DOHH2 (cell line): ENCODE measurements around the gene DNAH1.

ENCODE experiments used
- H3F3A ChIP-seq: fragments of 200-600 bp; sonication (generic), shearing (Covaris generic); 2 replicates; pipeline ENCODE4 v1.6.0; 2016; ENCODE audit warnings: antibody characterized with exemption, mild to moderate bottlenecking; ENCODE audit not compliant: control insufficient read depth, insufficient read depth
- H3K27ac ChIP-seq: fragments of 200-600 bp; sonication (generic); 2 replicates; pipeline ENCODE4 v1.5.1; 2014; ENCODE audit warnings: low read depth, mild to moderate bottlenecking, low read length, moderate library complexity
- H3K27me3 ChIP-seq: fragments of 200-600 bp; sonication (generic); 2 replicates; pipeline ENCODE4 v1.6.1; 2014; ENCODE audit warnings: mild to moderate bottlenecking, low read length, mixed read lengths; ENCODE audit not compliant: control insufficient read depth
- H3K36me3 ChIP-seq: fragments of 200-600 bp; sonication (generic); 2 replicates; pipeline ENCODE4 v1.6.1; 2014; ENCODE audit warnings: mild to moderate bottlenecking, low read length, moderate library complexity, mixed read lengths; ENCODE audit not compliant: control insufficient read depth
- H3K4me1 ChIP-seq: fragments of 200-600 bp; sonication (generic); 2 replicates; pipeline ENCODE4 v1.6.1; 2014; ENCODE audit warnings: mild to moderate bottlenecking, low read length, mixed read lengths; ENCODE audit not compliant: control insufficient read depth
- H3K4me2 ChIP-seq: fragments of 200-600 bp; sonication (generic); 2 replicates; pipeline ENCODE4 v1.6.0; 2014; ENCODE audit warnings: mild to moderate bottlenecking, low read length, moderate library complexity
- H3K4me3 ChIP-seq: fragments of 200-600 bp; sonication (generic); 2 replicates; pipeline ENCODE4 v1.5.1; 2014; ENCODE audit warnings: mild to moderate bottlenecking, low read length, mixed read lengths
- H3K79me2 ChIP-seq: fragments of 200-600 bp; sonication (generic); 2 replicates; pipeline ENCODE4 v1.6.1; 2014; ENCODE audit warnings: mild to moderate bottlenecking, low read length, mixed read lengths; ENCODE audit not compliant: control insufficient read depth
- H3K9me2 ChIP-seq: fragments of 200-600 bp; sonication (generic); replicated peaks from 2 replicates; pipeline ENCODE4 v1.6.1; 2014; ENCODE audit warnings: mild to moderate bottlenecking, low read length, mixed read lengths; ENCODE audit not compliant: control insufficient read depth
- H3K9me3 ChIP-seq: fragments of 200-600 bp; sonication (generic); 2 replicates; pipeline ENCODE4 v1.6.1; 2014; ENCODE audit warnings: antibody characterized with exemption, low read length, mixed read lengths; ENCODE audit not compliant: control insufficient read depth, insufficient read depth
- H4K20me1 ChIP-seq: fragments of 200-600 bp; sonication (generic); 2 replicates; pipeline ENCODE4 v1.6.0; 2014; ENCODE audit warnings: low read depth, mild to moderate bottlenecking, antibody characterized with exemption, low read length, moderate library complexity; ENCODE audit not compliant: control insufficient read depth, insufficient read depth
- EZH2phosphoT487 ChIP-seq: fragments of 200-600 bp; sonication (generic); IDR thresholded peaks from 2 replicates; pipeline ENCODE4 v1.6.1; 2017; ENCODE audit warnings: borderline replicate concordance, mild to moderate bottlenecking, antibody characterized with exemption, low read length, moderate library complexity, mixed read lengths
- TF ChIP-seq, protein P1 (sequence below): fragments of 200-600 bp; sonication (generic); IDR thresholded peaks from one replicate; pipeline ENCODE4 v1.5.1; 2014; ENCODE audit warnings: antibody characterized with exemption, mild to moderate bottlenecking, low read depth, low read length; ENCODE audit not compliant: poor library complexity, severe bottlenecking

DNAH1 gene

DNA sequence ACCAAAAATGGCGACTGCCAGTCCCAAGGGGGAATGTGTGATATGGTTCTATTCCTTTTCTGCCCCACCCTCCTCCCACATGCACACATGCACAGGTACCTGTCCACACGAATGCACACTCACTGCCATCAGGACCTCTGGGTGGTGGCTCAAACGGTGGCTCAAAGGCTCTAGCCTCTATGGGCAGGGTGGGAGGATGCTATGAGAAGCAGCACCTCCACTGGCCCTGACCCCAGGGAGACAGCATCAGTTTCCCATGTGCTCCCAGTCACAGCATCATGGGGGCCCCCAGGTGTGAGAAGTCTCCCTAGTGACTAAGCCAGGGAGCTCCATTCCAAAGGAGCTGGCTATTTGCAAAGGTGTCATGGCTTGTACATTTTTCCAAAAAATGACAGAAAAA lies 112.9 kb downstream of the DNAH1 start:
- Histone ChIP-seq H3K36me3 (no peaks in the 10 kb centered on the region), H3K4me2 (no peak overlapping the region), H3K27me3 (peaks cover 20% of the 10 kb centered on the region), H3K9me3 (no peaks in the 10 kb centered on the region), H4K20me1 (no peaks in the 10 kb centered on the region), H3F3A (no peaks in the 10 kb centered on the region), H3K4me1 (no peaks in the 10 kb centered on the region), H3K4me3 (no peak overlapping the region), H3K27ac (no peak overlapping the region), H3K79me2 (no peaks in the 10 kb centered on the region), H3K9me2 (no peaks in the 10 kb centered on the region)
- TF ChIP-seq EZH2phosphoT487, result no peak

DNA sequence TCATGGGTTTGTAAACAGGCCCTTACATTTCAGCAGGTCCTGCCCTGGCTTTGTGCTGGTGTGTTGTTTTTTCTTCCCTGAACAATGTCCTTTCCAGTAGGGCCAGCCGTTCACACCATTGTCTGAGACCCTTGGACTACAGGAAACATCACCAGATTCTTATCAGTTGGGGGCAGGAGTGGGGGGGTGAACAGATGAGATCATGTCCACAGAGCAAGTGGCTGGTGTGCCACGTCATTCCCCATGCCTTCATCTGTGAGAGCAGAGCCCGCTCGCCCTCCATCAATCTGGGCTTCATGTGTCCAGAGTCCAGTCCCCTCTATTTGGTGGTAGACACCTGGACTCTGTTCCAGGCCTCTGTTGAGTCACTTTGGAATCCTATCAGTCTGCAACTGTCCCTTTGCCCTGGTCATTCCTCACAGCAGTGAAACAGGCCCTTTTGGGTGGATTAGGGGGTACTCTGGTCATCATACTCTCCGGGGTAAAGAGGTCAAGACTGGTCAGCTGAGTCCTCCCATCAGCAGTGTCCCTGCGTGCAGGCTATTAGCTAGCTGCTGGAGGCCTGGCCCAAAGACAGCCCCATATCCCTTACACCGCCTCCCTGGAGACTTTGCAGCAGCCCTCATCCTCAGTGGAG lies 113.8 kb downstream of the DNAH1 start:
- no peaks in the 10 kb centered on the region for H3K9me3 ChIP-seq
- no peak overlapping the region for H3K4me2 ChIP-seq

DNA sequence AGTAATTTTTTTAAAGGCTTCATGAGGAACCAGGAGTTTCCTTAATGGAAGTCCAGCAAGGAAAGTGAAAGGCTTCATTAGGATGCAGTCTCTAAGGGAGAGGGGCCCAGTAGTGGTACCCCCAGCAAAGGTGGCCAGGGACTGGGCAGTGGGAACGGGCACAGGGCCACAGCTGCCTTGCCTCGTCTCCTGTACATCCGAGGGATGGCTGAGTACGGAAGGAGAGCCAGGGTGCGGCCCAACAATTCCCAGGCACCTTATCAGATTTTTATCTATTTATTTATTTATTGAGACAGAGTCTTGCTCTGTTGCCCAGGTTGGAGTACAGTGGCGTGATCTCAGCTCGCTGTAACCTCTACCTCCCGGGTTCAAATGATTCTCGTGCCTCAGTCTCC lies 114.3 kb downstream of the DNAH1 start:
- Histone ChIP-seq H3K4me2 (no peak overlapping the region), H3K4me3 (no peak overlapping the region), H4K20me1 (no peaks in the 10 kb centered on the region), H3K9me3 (no peaks in the 10 kb centered on the region), H3K36me3 (no peaks in the 10 kb centered on the region), H3K27me3 (peaks cover 23% of the 10 kb centered on the region), H3K4me1 (no peaks in the 10 kb centered on the region), H3K27ac (no peak overlapping the region), H3K79me2 (no peaks in the 10 kb centered on the region), H3F3A (no peaks in the 10 kb centered on the region), H3K9me2 (no peaks in the 10 kb centered on the region)
- TF ChIP-seq EZH2phosphoT487, result no peak

More for the DNA sequence above, 113.8 kb downstream of the DNAH1 start:
- TF ChIP-seq EZH2phosphoT487, result no peak
- TF ChIP-seq, protein P1, sequence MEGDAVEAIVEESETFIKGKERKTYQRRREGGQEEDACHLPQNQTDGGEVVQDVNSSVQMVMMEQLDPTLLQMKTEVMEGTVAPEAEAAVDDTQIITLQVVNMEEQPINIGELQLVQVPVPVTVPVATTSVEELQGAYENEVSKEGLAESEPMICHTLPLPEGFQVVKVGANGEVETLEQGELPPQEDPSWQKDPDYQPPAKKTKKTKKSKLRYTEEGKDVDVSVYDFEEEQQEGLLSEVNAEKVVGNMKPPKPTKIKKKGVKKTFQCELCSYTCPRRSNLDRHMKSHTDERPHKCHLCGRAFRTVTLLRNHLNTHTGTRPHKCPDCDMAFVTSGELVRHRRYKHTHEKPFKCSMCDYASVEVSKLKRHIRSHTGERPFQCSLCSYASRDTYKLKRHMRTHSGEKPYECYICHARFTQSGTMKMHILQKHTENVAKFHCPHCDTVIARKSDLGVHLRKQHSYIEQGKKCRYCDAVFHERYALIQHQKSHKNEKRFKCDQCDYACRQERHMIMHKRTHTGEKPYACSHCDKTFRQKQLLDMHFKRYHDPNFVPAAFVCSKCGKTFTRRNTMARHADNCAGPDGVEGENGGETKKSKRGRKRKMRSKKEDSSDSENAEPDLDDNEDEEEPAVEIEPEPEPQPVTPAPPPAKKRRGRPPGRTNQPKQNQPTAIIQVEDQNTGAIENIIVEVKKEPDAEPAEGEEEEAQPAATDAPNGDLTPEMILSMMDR, result no peak
- H3K4me1 ChIP-seq, result no peaks in the 10 kb centered on the region
- no peaks in the 10 kb centered on the region for H4K20me1 ChIP-seq
- no peaks in the 10 kb centered on the region for H3K36me3 ChIP-seq
- H3K27me3 ChIP-seq, result peaks cover 26% of the 10 kb centered on the region
- no peak overlapping the region for H3K27ac ChIP-seq
- H3K4me3 ChIP-seq, result no peak overlapping the region
- no peaks in the 10 kb centered on the region for H3K79me2 ChIP-seq
- H3F3A ChIP-seq, result no peaks in the 10 kb centered on the region
- H3K9me2 ChIP-seq, result no peaks in the 10 kb centered on the region

DNA sequence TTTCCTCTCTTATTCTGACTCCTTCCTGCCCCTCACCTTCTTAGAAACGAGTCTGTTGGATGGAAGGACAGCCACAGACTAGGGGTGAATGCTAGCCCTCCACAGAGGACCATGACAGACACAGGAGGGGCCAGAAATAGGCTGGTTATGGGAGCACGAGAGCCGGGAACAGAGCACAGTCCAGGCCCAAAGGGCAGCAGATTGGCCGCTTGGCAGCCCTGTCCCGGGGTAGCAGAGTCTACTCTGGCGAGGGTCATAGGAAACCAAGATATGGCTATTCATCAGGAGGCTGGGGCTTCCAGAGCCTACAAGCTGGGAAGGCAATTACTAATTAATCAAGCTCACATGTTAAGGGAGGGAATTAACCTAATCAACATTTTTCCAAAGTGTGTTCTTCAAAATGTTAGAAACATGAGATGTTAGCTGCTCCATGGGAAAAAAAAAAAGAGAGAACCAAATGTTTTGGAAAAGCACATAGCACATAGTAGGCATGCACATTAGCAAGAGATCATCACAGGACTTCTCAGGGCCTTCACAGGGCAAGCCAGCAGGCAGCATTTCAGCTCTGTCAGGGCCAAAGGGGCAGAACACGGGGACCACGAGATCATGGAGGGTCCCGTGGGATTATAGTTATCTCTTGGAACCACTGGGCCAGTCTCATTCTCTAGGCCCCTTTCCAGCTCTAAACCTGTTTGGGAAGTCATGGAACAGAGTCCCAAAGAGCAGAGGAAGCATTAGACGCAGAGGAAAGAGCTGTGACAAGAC lies 115.5 kb downstream of the DNAH1 start:
- Histone ChIP-seq H3F3A (no peaks in the 10 kb centered on the region), H3K4me1 (no peaks in the 10 kb centered on the region), H3K79me2 (no peaks in the 10 kb centered on the region), H3K9me3 (no peaks in the 10 kb centered on the region), H3K27me3 (peaks cover 20% of the 10 kb centered on the region), H3K9me2 (no peaks in the 10 kb centered on the region), H3K4me3 (no peak overlapping the region), H3K27ac (no peak overlapping the region), H4K20me1 (no peaks in the 10 kb centered on the region), H3K36me3 (no peaks in the 10 kb centered on the region), H3K4me2 (no peak overlapping the region)
- no peak for TF ChIP-seq EZH2phosphoT487
- TF ChIP-seq, protein P1, result no peak
